ENCODE measurements around the gene BICD1.
"Not testable (repeated sequence)": the region's sequence is repeated elsewhere in the genome, so short reads cannot be mapped to it uniquely, and the experiment has no call there.

BICD1 gene

DNA sequence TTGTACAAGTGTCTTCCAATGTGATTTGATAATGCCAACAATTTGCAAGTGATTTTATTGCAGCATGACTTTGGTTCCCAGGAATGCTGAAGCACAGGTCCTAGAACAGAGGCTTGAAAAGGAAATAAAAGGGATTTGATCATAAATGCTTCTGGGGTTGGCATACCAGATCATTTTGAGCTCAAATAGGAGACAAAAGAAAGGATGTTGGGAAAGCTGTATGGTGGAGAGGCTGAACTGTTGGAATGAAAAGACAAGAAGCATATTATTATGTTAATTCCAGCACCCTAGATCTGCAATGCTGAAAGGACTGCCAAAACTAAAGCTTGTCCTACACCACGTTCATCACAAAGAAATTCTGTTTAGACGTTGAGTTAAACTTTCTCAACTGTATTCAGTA is 143.1 kb downstream of the BICD1 start:
- no peak for DNase-seq

DNA sequence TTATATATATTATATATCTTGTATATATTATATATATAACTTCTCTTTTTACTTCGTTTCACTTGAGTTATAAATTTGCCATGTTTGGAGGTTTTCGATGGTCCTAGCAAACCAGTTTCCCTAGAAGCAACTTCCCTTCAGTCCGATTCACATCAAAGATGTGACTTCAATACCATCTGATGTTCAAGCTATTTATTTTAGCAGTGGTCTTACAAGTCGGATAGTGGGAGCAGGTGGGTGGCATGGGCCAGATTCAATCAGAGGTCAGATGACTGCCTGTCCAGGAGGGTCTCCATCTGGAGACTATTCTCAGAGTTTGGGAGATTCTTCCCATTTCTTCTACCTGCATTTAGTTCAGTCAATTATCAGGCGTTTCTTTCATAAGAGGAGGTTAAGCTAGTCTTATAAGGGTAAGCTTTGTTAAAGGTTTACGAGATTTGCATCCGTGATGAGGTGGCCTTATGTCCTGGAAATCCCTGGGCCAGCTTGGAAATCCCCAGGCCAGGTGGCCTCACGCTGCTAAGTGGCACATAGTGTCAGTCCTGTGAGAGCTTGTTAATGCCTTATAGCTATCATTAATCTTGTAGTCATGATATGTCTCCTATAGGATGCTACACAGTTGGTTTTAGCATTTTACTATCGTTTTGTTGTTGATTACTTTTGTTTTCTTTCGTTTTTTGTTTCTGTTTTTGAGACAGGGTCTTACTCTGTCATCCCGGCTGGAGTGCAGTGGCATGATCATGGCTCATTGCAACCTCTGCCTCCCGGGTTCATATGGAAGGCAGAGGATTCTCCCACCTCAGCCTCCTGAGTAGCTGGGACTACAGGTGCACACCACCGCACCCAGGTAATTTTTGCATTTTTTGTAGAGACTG is 145.8 kb downstream of the BICD1 start:
- no peak for DNase-seq

DNA sequence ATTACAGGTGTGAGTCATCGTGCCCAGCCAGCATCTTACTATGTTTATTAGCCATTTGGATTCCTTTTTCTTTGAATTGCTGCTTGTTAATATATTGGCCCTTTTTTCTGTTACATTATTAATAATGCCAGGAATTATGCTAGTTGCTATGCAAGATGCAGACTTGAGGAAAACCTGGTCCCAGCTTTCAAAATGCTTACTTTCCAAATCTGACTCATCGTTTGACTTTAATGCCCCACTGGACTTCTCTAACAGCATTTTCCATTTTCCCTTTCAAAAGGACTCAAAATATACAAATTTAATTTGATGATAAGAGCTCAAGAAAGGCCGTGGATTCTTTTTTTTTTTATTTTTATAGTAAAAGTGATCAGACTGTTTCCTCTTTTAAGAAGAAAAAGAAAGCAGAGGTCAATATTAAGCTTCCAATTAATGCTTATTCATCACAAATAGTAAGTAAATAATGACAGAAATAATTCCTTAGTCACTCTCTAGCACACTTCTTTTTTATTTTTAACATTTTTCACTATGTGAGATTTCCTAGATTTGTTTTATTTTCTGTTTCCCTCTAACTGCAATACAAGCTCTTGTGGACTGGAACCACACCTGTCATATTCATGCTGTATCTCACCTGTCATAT is 146.6 kb downstream of the BICD1 start:
- no peak for DNase-seq

GRCh38 chr12:32254260-32254956 is 147.8 kb downstream of the BICD1 start:
- DNase-seq: no peak

DNA sequence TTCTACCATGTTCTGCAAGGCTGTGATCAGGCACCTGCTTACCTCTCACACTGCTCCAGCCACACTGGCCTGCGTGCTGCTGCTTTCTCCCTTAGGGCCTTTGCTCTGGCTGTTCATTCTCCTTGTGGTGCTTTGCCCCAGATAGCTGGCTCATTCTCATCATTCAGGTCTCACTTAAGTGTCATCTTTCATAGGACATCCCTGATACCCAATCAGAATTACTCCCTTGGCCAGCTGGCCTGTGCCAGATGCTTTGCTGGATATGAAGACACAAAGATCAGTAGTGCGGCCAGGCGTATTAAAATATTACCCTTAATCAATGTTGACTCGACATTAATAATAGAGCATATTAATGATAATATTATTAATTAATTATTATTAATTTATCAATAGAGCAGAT is 148.9 kb downstream of the BICD1 start:
- no peak for DNase-seq

- DNase-seq: no peak
These were observed 151.2 kb downstream of the BICD1 start for GRCh38 chr12:32257695-32258496.

- no peak for DNase-seq
These were observed 154.0 kb downstream of the BICD1 start for GRCh38 chr12:32260696-32261095.

DNA sequence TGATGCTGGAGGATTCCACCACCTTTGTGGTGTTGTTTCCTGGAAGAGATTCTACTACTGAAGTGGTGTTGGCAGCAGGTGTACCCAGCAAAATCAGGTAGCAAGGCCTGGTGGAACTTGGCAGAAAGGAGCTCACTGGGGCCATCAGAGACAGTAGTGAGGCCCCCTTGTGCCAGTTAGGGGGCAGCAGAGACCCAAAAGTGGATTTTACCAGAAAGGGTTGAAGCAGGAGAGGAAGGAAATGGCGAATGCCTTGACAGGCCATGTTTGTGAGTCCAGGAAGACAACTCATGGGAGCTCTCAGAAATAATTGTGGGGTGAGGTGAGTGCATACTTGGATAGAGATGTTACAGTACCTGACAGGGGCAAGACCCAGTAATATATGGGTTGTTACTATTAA is 155.0 kb downstream of the BICD1 start:
- DNase-seq: no peak

DNA sequence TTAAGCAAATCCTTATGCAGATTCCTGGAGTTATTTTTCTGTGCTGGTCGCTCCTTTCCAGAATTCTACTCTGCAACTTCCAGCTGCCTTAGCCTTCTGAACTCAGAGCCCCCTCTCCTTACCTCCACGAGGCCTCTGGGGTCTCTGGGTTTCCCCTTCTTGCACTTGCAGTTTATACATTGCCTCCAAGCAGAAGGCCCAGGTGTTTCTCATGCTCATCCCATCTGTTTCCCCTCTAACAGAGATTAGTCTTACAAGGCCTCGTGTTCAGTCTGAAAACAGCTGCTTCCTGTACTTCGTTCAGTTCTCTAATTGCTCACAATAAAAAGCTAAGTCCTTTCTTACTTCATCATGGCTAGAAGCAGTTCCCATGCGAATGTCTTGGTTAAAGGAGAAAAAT is 158.3 kb downstream of the BICD1 start:
- DNase-seq: no peak

- no peak for DNase-seq
These were observed 158.8 kb downstream of the BICD1 start for GRCh38 chr12:32265456-32265855.

GRCh38 chr12:32265951-32266350 is 159.3 kb downstream of the BICD1 start:
- DNase-seq: no peak

- no peak for DNase-seq
These were observed 160.1 kb downstream of the BICD1 start for GRCh38 chr12:32266756-32267155.

GRCh38 chr12:32270818-32271710 is 164.4 kb downstream of the BICD1 start:
- no peak for DNase-seq

DNA sequence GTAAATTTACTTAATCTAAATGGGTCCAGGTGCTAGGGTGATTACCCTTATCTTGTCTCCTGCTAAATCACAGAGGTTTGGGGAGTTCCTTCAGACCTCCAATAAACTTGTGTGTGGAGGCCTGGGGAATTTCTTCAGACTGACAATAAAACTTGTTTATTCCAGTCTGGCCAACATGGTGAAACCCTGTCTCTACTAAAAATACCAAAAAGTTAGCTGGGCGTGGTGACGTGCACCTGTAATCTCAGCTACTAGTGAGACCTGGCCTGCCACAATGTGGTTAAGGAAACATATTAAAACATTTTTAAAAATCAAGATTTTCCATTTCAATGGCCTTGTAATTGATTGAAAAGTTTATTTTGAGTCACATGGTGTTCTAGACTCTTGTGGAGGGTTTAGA is 165.8 kb downstream of the BICD1 start:
- DNase-seq: no peak

GRCh38 chr12:32273063-32273522 is 166.4 kb downstream of the BICD1 start:
- no peak for DNase-seq

- DNase-seq: no peak
These were observed 167.1 kb downstream of the BICD1 start for GRCh38 chr12:32273712-32274111.

GRCh38 chr12:32274665-32275064 is 168.0 kb downstream of the BICD1 start:
- DNase-seq: no peak

GRCh38 chr12:32275520-32275919 is 168.9 kb downstream of the BICD1 start:
- not testable (repeated sequence) for DNase-seq

DNA sequence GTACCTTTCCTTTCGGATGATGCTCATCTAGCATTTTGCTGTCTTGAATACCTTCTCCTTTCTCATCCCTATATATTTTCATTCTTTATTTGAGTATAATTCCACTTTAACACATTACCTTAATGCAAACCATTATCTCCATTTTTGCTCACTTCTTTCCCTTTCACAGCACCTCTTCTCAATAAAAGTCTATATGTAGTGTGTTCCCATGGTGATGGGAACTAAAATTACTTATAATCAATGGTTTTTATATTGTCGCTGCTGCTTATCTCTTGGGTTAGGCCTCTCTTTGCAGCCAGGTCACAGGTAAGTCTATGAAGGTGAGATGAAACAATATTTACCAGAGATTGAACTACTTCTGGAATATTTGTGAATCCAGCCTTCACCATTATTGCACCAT is 171.1 kb downstream of the BICD1 start:
- DNase-seq: no peak

GRCh38 chr12:32281098-32281497 is 174.5 kb downstream of the BICD1 start:
- DNase-seq: no peak

DNA sequence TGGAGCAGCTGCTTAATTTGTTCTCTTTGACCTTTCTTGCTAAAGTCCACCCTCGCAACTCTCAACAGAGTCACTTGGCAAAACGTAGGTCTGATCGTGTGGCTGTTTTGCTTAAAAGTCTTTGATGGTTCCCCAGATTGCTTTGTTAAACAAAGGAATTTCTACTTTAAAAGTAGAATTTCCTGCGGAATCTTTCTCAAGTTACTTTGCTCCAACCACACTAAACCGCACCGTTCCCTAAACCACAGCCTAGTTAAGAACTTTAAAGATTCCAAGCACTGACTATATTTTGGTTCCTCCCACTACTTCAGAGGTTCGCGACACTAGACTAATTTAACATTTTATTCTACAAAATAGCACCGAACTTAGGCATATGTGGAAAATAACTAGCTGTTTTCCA is 177.9 kb downstream of the BICD1 start:
- no peak for DNase-seq

DNA sequence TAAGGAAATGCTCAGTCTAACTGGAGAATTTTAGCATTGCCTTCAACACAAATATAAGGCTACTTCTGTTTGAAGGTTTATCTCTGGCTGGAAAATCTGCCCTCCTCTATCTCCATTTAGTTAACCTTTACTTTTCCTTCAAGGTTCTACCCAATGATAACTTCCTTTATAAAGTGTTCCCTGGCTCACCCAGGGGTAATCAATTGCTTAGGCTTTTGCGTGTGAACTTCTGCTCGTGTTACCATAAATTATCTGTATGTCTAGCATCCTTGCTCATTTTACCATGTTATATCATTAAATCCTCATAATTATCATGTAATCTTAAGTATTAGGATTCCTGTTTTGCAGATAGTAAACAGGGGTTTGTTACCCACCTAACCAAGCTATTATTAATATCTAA is 178.4 kb downstream of the BICD1 start:
- no peak for DNase-seq
